B cell (primary cell): Measurements from ENCODE around the gene SPACA7. TPM values are rescaled to one million over a fixed set of nuclear protein-coding genes. Genes with fewer than 3 reads are reported as not detected.

ENCODE experiments used
- ATAC-seq: fragments of 200-7000 bp; cut with Tn5 transposase; one replicate; pipeline ENCODE4 v1.10.0; 2021; ENCODE audit warnings: low read depth, mild to moderate bottlenecking, moderate number of reproducible peaks, moderate library complexity
- CTCF ChIA-PET: fragments of 350-600 bp; sonication (Branson Sonifier 250); formaldehyde crosslinking; loops from one replicate; lab custom pipeline; 2021; ENCODE audit warnings: antibody characterized with exemption, inconsistent platforms; lab: Charles Lee
- POLR2A ChIA-PET: fragments of 350-600 bp; sonication (Branson Sonifier 250); formaldehyde crosslinking; loops from one replicate; lab custom pipeline; 2021; ENCODE audit warnings: antibody characterized with exemption; lab: Charles Lee
- DNase-seq: peaks from one replicate; pipeline ENCODE4 v3.0.0; 2013
- H2AFZ ChIP-seq: 2 replicates; pipeline ENCODE4 v1.6.1; 2012; ENCODE audit warnings: mild to moderate bottlenecking, low read depth, low read length; ENCODE audit not compliant: insufficient read depth, poor library complexity, severe bottlenecking
- H3K27ac ChIP-seq, 2 donors: 1 replicate in 1 of 2; 2 replicates in 1 of 2; pipeline ENCODE4 v1.5.1; 2012 to 2013; ENCODE audit warnings: low read length in 2 of 2, mild to moderate bottlenecking in 2 of 2, moderate library complexity in 1 of 2
- H3K27me3 ChIP-seq, 4 experiments: fragments of 200-600 bp in 1 of 4; sonication (generic) in 1 of 4; replicated peaks in 1 of 4; 1 replicate in 2 of 4; 2 replicates in 2 of 4; pipeline versions ENCODE4 v1.6.1 to v1.7.0; 2013 to 2016; ENCODE audit warnings: low read length in 3 of 4, mild to moderate bottlenecking in 2 of 4, mixed read lengths in 1 of 4, moderate library complexity in 1 of 4; ENCODE audit not compliant: insufficient read depth in 4 of 4, control insufficient read depth in 3 of 4; ENCODE audit errors: control extremely low read depth in 1 of 4
- H3K36me3 ChIP-seq, 2 experiments: replicated peaks in 1 of 2; 1 replicate in 1 of 2; 2 replicates in 1 of 2; pipeline versions ENCODE4 v1.6.1 to v1.7.1; 2013; ENCODE audit warnings: low read length in 1 of 2; ENCODE audit not compliant: insufficient read depth in 2 of 2, control insufficient read depth in 1 of 2; ENCODE audit errors: control extremely low read depth in 1 of 2, extremely low read depth in 1 of 2
- H3K4me1 ChIP-seq, 2 donors: fragments of 200-600 bp in 1 of 2; sonication (generic) in 1 of 2; 1 replicate in 1 of 2; 2 replicates in 1 of 2; pipeline versions ENCODE4 v1.5.1 to v1.6.1; 2013 to 2017; ENCODE audit warnings: low read length in 2 of 2; ENCODE audit not compliant: control insufficient read depth in 2 of 2, insufficient read depth in 2 of 2
- H3K4me2 ChIP-seq: replicated peaks from 2 replicates; pipeline ENCODE3; 2012; ENCODE audit warnings: mild to moderate bottlenecking, low read depth, low read length; ENCODE audit not compliant: poor library complexity, severe bottlenecking
- H3K4me3 ChIP-seq, 5 experiments: fragments of 200-600 bp in 1 of 5; sonication (generic) in 1 of 5; 1 replicate in 3 of 5; 2 replicates in 2 of 5; pipeline versions ENCODE4 v1.5.1 to v1.7.0; 2011 to 2016; ENCODE audit warnings: low read length in 4 of 5, mild to moderate bottlenecking in 4 of 5, low read depth in 2 of 5, control low read depth in 1 of 5, moderate library complexity in 1 of 5; ENCODE audit not compliant: insufficient read depth in 1 of 5; ENCODE audit errors: control extremely low read depth in 1 of 5, extremely low read depth in 1 of 5
- H3K79me2 ChIP-seq: fragments of 200-600 bp; sonication (generic); one replicate; pipeline ENCODE4 v1.6.0; 2016; ENCODE audit warnings: low read length; ENCODE audit not compliant: control insufficient read depth, insufficient read depth
- H3K9ac ChIP-seq: fragments of 200-600 bp; sonication (generic); 2 replicates; pipeline ENCODE4 v1.6.1; 2017; ENCODE audit warnings: mild to moderate bottlenecking, low read length, moderate library complexity
- H3K9me3 ChIP-seq, 3 donors: one replicate each; pipeline versions ENCODE4 v1.6.1 to v1.7.1; 2013; ENCODE audit warnings: low read length in 2 of 3; ENCODE audit not compliant: control insufficient read depth in 2 of 3, insufficient read depth in 1 of 3; ENCODE audit errors: control extremely low read depth in 1 of 3
- H4K20me1 ChIP-seq: 2 replicates; pipeline ENCODE4 v1.6.0; 2012; ENCODE audit warnings: mild to moderate bottlenecking, low read length; ENCODE audit not compliant: insufficient read depth, control insufficient read depth, poor library complexity, severe bottlenecking
- H3K27ac Mint-ChIP-seq: one replicate; pipeline ENCODE4 v1.8.0; 2021; ENCODE audit warnings: mixed read lengths
- H3K27me3 Mint-ChIP-seq: one replicate; pipeline ENCODE4 v1.8.0; 2021; ENCODE audit warnings: mixed read lengths
- H3K4me1 Mint-ChIP-seq: one replicate; pipeline ENCODE4 v1.8.0; 2021; ENCODE audit warnings: mixed read lengths
- H3K4me3 Mint-ChIP-seq: one replicate; pipeline ENCODE4 v1.8.0; 2021; ENCODE audit warnings: mixed read lengths
- H3K9me3 Mint-ChIP-seq: one replicate; pipeline ENCODE4 v1.8.0; 2022; ENCODE audit warnings: mixed read lengths; ENCODE audit not compliant: insufficient read depth
- EZH2 ChIP-seq: IDR thresholded peaks from 2 replicates; pipeline ENCODE4 v1.6.1; 2012; ENCODE audit warnings: borderline replicate concordance, low read depth, mild to moderate bottlenecking, moderate library complexity, low read length; ENCODE audit not compliant: insufficient read depth, poor library complexity, severe bottlenecking
- WGBS: methylation state at CpG from one replicate; pipeline ENCODE4 v1.1.5; 2013; ENCODE audit warnings: missing lambda C conversion rate; ENCODE audit not compliant: insufficient coverage; 5-methylcytosine and 5-hydroxymethylcytosine counted together
- intact Hi-C: fragments of 100-400 bp; cut with micrococcal nuclease; formaldehyde crosslinking; loops from one replicate; pipeline ENCODE4 v1.10.0; 2022
- polyA plus RNA-seq: library from polyadenylated mRNA; depleted of rRNA; stranded (reverse); fragments of >200 nt; gene quantifications from 2 replicates; pipeline ENCODE4 v1.2.3, GENCODE V29; 2012
- total RNA-seq, 2 donors: library from RNA; stranded (reverse); fragments of 120-200 nt in 1 of 2; gene quantifications; 1 replicate in 1 of 2; 2 replicates in 1 of 2; pipeline versions ENCODE4 v1.2.3 to v1.2.4, GENCODE V29; 2013 to 2022
- TF ChIP-seq, protein P1 (sequence below): fragments of 200-600 bp; IDR thresholded peaks from one replicate; pipeline ENCODE4 v1.8.0; 2022; ENCODE audit warnings: antibody characterized with exemption, mild to moderate bottlenecking

Gene SPACA7
- total and polyA plus RNA-seq, 2 donors (not counting 1 experiment from before 2014, with no cell fraction given) = not detected

- WGBS = 81% methylated on average over 10 of the region's 10 CpGs
- Histone ChIP-seq H3K27me3 (no peaks in the 10 kb centered on the region), H3K27ac (no peak overlapping the region), H3K4me2 (no peak overlapping the region), H3K79me2 (no peaks in the 10 kb centered on the region), H2AFZ (no peak overlapping the region), H4K20me1 (no peaks in the 10 kb centered on the region), H3K36me3 (no peaks in the 10 kb centered on the region), H3K9me3 (peaks cover 0 to 15% (median 0%) of the 10 kb centered on the region in 3 donors), H3K4me1 (no peaks in the 10 kb centered on the region), H3K9ac (no peak overlapping the region), H3K4me3 (no peak overlapping the region)
- no peak for ATAC-seq
- Mint-ChIP-seq H3K4me3 (no peak overlapping the region), H3K27me3 (peaks cover 12% of the 10 kb centered on the region), H3K9me3 (peaks cover 2% of the 10 kb centered on the region), H3K4me1 (no peaks in the 10 kb centered on the region), H3K27ac (no peak overlapping the region)
- ChIA-PET CTCF (no interaction called here), POLR2A (no interaction called here)
- intact Hi-C loops = no loop called here
- no peak for DNase-seq
- TF ChIP-seq EZH2 = no peak
- TF ChIP-seq, protein P1, sequence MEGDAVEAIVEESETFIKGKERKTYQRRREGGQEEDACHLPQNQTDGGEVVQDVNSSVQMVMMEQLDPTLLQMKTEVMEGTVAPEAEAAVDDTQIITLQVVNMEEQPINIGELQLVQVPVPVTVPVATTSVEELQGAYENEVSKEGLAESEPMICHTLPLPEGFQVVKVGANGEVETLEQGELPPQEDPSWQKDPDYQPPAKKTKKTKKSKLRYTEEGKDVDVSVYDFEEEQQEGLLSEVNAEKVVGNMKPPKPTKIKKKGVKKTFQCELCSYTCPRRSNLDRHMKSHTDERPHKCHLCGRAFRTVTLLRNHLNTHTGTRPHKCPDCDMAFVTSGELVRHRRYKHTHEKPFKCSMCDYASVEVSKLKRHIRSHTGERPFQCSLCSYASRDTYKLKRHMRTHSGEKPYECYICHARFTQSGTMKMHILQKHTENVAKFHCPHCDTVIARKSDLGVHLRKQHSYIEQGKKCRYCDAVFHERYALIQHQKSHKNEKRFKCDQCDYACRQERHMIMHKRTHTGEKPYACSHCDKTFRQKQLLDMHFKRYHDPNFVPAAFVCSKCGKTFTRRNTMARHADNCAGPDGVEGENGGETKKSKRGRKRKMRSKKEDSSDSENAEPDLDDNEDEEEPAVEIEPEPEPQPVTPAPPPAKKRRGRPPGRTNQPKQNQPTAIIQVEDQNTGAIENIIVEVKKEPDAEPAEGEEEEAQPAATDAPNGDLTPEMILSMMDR = no peak
Measured at GRCh38 chr13:112374271-112374670, 1.9 kb upstream of the SPACA7 start.

DNA sequence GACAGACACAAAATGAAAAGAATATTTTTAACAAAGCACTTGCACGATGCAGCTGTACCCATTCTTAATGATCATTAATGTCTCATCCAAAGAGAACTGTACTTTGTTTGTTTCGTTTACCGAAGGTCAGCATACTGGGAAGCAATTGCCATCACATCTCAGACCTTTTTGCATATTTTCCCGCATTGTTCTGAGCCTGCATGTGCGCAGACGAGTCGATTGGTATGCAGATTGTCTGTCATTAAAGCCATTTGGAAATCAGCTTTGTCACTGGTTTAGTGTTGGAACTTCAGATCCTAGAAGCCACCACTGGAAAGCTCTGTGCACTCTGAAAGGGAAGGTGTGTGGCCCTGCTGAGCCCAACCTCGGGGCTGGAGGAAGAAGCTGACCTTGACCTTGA, 15.6 kb downstream of the SPACA7 start:
- no peak for TF ChIP-seq EZH2
- TF ChIP-seq, protein P1 = no peak
- H3K27me3 ChIP-seq = no peaks in the 10 kb centered on the region
- 93% methylated on average over 7 of the region's 8 CpGs for WGBS
- no peak overlapping the region for H3K4me2 ChIP-seq
- H3K27me3 Mint-ChIP-seq = peaks cover 3% of the 10 kb centered on the region
- H3K9me3 Mint-ChIP-seq = no peaks in the 10 kb centered on the region
- POLR2A ChIA-PET = no interaction called here
- no peaks in the 10 kb centered on the region for H4K20me1 ChIP-seq
- no peak overlapping the region for H3K27ac ChIP-seq
- H3K9me3 ChIP-seq = peaks cover 0 to 2% (median 0%) of the 10 kb centered on the region in 3 donors
- CTCF ChIA-PET = no interaction called here
- no peaks in the 10 kb centered on the region for H3K4me1 Mint-ChIP-seq
- no peak overlapping the region for H2AFZ ChIP-seq
- intact Hi-C loops = loop anchor here (10.0 kb wide), 1 partner anchor 1437 kb away; no protein-coding TSS in a partner anchor
- ATAC-seq (no peak), DNase-seq (no peak)
- H3K4me1 ChIP-seq = no peaks in the 10 kb centered on the region
- H3K9ac ChIP-seq = no peak overlapping the region
- no peaks in the 10 kb centered on the region for H3K79me2 ChIP-seq
- H3K4me3 ChIP-seq = no peak overlapping the region
- H3K27ac Mint-ChIP-seq = no peak overlapping the region
- no peaks in the 10 kb centered on the region for H3K36me3 ChIP-seq
- no peak overlapping the region for H3K4me3 Mint-ChIP-seq
